ENCODE results near the gene HEATR5A.

DNA sequence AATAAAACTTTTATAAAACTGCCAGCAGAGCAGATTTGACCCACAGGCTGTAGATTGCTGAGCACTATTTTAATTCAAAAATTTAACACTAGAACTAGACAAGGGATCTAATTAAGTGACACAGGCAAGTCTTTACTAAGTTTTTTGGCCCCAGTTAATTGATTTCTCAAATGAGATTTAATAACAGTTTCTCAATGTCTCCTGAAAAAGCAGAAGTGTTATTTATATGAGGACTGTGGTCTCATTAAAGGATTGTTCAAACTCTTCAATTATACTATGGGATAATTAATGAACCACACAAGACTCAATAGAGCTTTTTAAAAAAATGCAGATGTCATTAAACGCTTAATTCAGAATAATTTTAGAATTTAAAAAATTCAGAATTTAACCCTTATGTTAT, 1.9 kb downstream of the HEATR5A start:
- TF ChIP-seq, protein P1, sequence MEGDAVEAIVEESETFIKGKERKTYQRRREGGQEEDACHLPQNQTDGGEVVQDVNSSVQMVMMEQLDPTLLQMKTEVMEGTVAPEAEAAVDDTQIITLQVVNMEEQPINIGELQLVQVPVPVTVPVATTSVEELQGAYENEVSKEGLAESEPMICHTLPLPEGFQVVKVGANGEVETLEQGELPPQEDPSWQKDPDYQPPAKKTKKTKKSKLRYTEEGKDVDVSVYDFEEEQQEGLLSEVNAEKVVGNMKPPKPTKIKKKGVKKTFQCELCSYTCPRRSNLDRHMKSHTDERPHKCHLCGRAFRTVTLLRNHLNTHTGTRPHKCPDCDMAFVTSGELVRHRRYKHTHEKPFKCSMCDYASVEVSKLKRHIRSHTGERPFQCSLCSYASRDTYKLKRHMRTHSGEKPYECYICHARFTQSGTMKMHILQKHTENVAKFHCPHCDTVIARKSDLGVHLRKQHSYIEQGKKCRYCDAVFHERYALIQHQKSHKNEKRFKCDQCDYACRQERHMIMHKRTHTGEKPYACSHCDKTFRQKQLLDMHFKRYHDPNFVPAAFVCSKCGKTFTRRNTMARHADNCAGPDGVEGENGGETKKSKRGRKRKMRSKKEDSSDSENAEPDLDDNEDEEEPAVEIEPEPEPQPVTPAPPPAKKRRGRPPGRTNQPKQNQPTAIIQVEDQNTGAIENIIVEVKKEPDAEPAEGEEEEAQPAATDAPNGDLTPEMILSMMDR (conservative IDR thresholded peaks at IDR 0.05; ENCODE audit: low read depth, low read length): no peak
- no peak for TF ChIP-seq EZH2 (IDR thresholded peaks at IDR 0.05; ENCODE audit: borderline replicate concordance, low read depth, low read length, poor library complexity, severe bottlenecking)
